ENCODE data around the gene COL4A1. TPM values are rescaled to one million over a fixed set of nuclear protein-coding genes. Genes with fewer than 3 reads are reported as not detected.
"Not testable (repeated sequence)": the region's sequence is repeated elsewhere in the genome, so short reads cannot be mapped to it uniquely, and the experiment has no call there.

COL4A1 gene
- total RNA-seq, 2 experiments from 2014 or later: not detected

GRCh38 chr13:110327051-110327721 lies 20.2 kb upstream of the COL4A1 start:
- no peaks in the 10 kb centered on the region for H3K36me3 Mint-ChIP-seq
- no peaks in the 10 kb centered on the region for H3K4me1 Mint-ChIP-seq (ENCODE audit: low read depth)
- ChIA-PET CTCF (no interaction called here), POLR2A (no interaction called here)
- DNase-seq: no peak
- no peaks in the 10 kb centered on the region for H3K9me3 Mint-ChIP-seq
- peaks cover 24% of the 10 kb centered on the region for H3K27me3 Mint-ChIP-seq
- H3K4me3 Mint-ChIP-seq: no peak overlapping the region
- intact Hi-C loops (cut with micrococcal nuclease): no loop called here
- no peak overlapping the region for H3K27ac Mint-ChIP-seq

GRCh38 chr13:110326263-110326904 lies 19.4 kb upstream of the COL4A1 start:
- ChIA-PET CTCF (no interaction called here), POLR2A (no interaction called here)
- Mint-ChIP-seq H3K9me3 (no peaks in the 10 kb centered on the region), H3K27me3 (peaks cover 30% of the 10 kb centered on the region), H3K4me1 (ENCODE audit: low read depth) (no peaks in the 10 kb centered on the region), H3K4me3 (no peak overlapping the region), H3K27ac (no peak overlapping the region), H3K36me3 (no peaks in the 10 kb centered on the region)
- intact Hi-C loops (cut with micrococcal nuclease): no loop called here
- DNase-seq: no peak

GRCh38 chr13:110324026-110324749 lies 17.2 kb upstream of the COL4A1 start:
- POLR2A ChIA-PET: no interaction called here
- Mint-ChIP-seq H3K4me1 (ENCODE audit: low read depth) (peaks cover 5% of the 10 kb centered on the region), H3K36me3 (no peaks in the 10 kb centered on the region), H3K9me3 (no peaks in the 10 kb centered on the region), H3K4me3 (no peak overlapping the region), H3K27ac (no peak overlapping the region), H3K27me3 (peaks cover 30% of the 10 kb centered on the region)
- CTCF ChIA-PET: no interaction called here
- DNase-seq: no peak
- intact Hi-C loops (cut with micrococcal nuclease): no loop called here

- Mint-ChIP-seq H3K27me3 (peaks cover 30% of the 10 kb centered on the region), H3K4me3 (no peak overlapping the region), H3K4me1 (ENCODE audit: low read depth) (peaks cover 5% of the 10 kb centered on the region), H3K27ac (no peak overlapping the region), H3K36me3 (no peaks in the 10 kb centered on the region), H3K9me3 (no peaks in the 10 kb centered on the region)
- intact Hi-C loops (cut with micrococcal nuclease): no loop called here
- DNase-seq: no peak
- ChIA-PET POLR2A (interaction anchor here (0.6 kb wide), 1 partner anchor 32 kb away, joined by 3 read pairs; no protein-coding TSS in a partner anchor), CTCF (no interaction called here)
Measured at GRCh38 chr13:110323172-110323891, 16.4 kb upstream of the COL4A1 start.

- ChIA-PET CTCF (no interaction called here), POLR2A (interaction anchor here (0.6 kb wide), 1 partner anchor 32 kb away, joined by 3 read pairs; no protein-coding TSS in a partner anchor)
- H3K9me3 Mint-ChIP-seq: no peaks in the 10 kb centered on the region
- intact Hi-C loops (cut with micrococcal nuclease): no loop called here
- peaks cover 33% of the 10 kb centered on the region for H3K27me3 Mint-ChIP-seq
- H3K4me1 Mint-ChIP-seq (ENCODE audit: low read depth): peaks cover 5% of the 10 kb centered on the region
- no peak for DNase-seq
- H3K36me3 Mint-ChIP-seq: no peaks in the 10 kb centered on the region
- no peak overlapping the region for H3K27ac Mint-ChIP-seq
- H3K4me3 Mint-ChIP-seq: no peak overlapping the region
Measured at GRCh38 chr13:110322828-110323171, 15.8 kb upstream of the COL4A1 start.

GRCh38 chr13:110322126-110322827 lies 15.3 kb upstream of the COL4A1 start:
- H3K27ac Mint-ChIP-seq: no peak overlapping the region
- ChIA-PET POLR2A (no interaction called here), CTCF (no interaction called here)
- no peaks in the 10 kb centered on the region for H3K9me3 Mint-ChIP-seq
- no peaks in the 10 kb centered on the region for H3K36me3 Mint-ChIP-seq
- H3K4me3 Mint-ChIP-seq: no peak overlapping the region
- H3K27me3 Mint-ChIP-seq: peaks cover 31% of the 10 kb centered on the region
- H3K4me1 Mint-ChIP-seq (ENCODE audit: low read depth): peaks cover 5% of the 10 kb centered on the region
- intact Hi-C loops (cut with micrococcal nuclease): no loop called here
- no peak for DNase-seq

GRCh38 chr13:110321573-110321972 lies 14.6 kb upstream of the COL4A1 start:
- CTCF ChIA-PET; H3K36me3 Mint-ChIP-seq; POLR2A ChIA-PET; H3K4me1 Mint-ChIP-seq (ENCODE audit: low read depth); H3K27ac Mint-ChIP-seq; H3K4me3 Mint-ChIP-seq; intact Hi-C loops (cut with micrococcal nuclease); DNase-seq; H3K9me3 Mint-ChIP-seq: not testable (repeated sequence)
- H3K27me3 Mint-ChIP-seq: peaks cover 31% of the 10 kb centered on the region

- intact Hi-C loops (cut with micrococcal nuclease): no loop called here
- Mint-ChIP-seq H3K27me3 (peaks cover 30% of the 10 kb centered on the region), H3K27ac (no peak overlapping the region), H3K36me3 (no peaks in the 10 kb centered on the region), H3K9me3 (no peaks in the 10 kb centered on the region), H3K4me1 (ENCODE audit: low read depth) (peaks cover 5% of the 10 kb centered on the region), H3K4me3 (no peak overlapping the region)
- DNase-seq: no peak
- CTCF ChIA-PET: no interaction called here
- POLR2A ChIA-PET: no interaction called here
Measured at GRCh38 chr13:110320645-110321044, 13.7 kb upstream of the COL4A1 start.

GRCh38 chr13:110319774-110320509 lies 13.0 kb upstream of the COL4A1 start:
- Mint-ChIP-seq H3K27me3 (peaks cover 31% of the 10 kb centered on the region), H3K36me3 (no peaks in the 10 kb centered on the region), H3K4me3 (no peak overlapping the region), H3K9me3 (no peaks in the 10 kb centered on the region), H3K27ac (no peak overlapping the region), H3K4me1 (ENCODE audit: low read depth) (peaks cover 5% of the 10 kb centered on the region)
- DNase-seq: peak; percentile 62
- CTCF ChIA-PET: no interaction called here
- intact Hi-C loops (cut with micrococcal nuclease): no loop called here
- POLR2A ChIA-PET: no interaction called here

- Mint-ChIP-seq H3K27me3 (peaks cover 27% of the 10 kb centered on the region), H3K4me3 (no peak overlapping the region), H3K9me3 (no peaks in the 10 kb centered on the region), H3K27ac (no peak overlapping the region), H3K4me1 (ENCODE audit: low read depth) (peaks cover 5% of the 10 kb centered on the region), H3K36me3 (no peaks in the 10 kb centered on the region)
- DNase-seq: no peak
- POLR2A ChIA-PET: no interaction called here
- intact Hi-C loops (cut with micrococcal nuclease): no loop called here
- CTCF ChIA-PET: no interaction called here
Measured at GRCh38 chr13:110319397-110319773, 12.4 kb upstream of the COL4A1 start.

GRCh38 chr13:110318920-110319319 lies 12.0 kb upstream of the COL4A1 start:
- Mint-ChIP-seq H3K4me1 (ENCODE audit: low read depth) (peaks cover 5% of the 10 kb centered on the region), H3K4me3 (no peak overlapping the region), H3K9me3 (no peaks in the 10 kb centered on the region), H3K27me3 (peaks cover 27% of the 10 kb centered on the region), H3K36me3 (no peaks in the 10 kb centered on the region), H3K27ac (no peak overlapping the region)
- no peak for DNase-seq
- POLR2A ChIA-PET: no interaction called here
- CTCF ChIA-PET: no interaction called here
- intact Hi-C loops (cut with micrococcal nuclease): no loop called here
